Measurements from ENCODE around the gene SLC9A4.

DNA sequence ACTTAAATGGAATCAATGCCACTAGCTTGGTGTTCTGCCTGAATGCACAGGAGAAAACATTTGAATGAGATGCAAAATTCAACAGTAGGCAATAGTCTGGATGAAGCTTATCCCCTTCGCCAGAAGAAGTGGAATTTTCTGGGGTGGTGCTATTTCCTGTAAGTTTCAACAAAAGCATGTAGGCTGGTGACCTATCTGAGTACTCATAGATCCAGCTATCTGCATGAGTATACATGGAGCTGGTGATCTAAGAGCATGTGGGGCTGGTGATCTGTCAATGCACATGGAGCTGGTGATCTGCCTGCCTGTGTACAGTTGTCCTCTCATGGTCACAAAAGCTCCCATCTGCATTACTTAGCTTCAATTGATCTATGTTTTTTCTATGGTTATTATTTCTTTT lies 71.2 kb downstream of the SLC9A4 start:
- TF ChIP-seq, protein P1, sequence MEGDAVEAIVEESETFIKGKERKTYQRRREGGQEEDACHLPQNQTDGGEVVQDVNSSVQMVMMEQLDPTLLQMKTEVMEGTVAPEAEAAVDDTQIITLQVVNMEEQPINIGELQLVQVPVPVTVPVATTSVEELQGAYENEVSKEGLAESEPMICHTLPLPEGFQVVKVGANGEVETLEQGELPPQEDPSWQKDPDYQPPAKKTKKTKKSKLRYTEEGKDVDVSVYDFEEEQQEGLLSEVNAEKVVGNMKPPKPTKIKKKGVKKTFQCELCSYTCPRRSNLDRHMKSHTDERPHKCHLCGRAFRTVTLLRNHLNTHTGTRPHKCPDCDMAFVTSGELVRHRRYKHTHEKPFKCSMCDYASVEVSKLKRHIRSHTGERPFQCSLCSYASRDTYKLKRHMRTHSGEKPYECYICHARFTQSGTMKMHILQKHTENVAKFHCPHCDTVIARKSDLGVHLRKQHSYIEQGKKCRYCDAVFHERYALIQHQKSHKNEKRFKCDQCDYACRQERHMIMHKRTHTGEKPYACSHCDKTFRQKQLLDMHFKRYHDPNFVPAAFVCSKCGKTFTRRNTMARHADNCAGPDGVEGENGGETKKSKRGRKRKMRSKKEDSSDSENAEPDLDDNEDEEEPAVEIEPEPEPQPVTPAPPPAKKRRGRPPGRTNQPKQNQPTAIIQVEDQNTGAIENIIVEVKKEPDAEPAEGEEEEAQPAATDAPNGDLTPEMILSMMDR (IDR thresholded peaks at IDR 0.05 in 2 of 3, conservative IDR thresholded peaks at IDR 0.05 in 1 of 3; ENCODE audit: borderline replicate concordance in 1 of 3, insufficient read depth in 1 of 3, low read depth in 2 of 3, low read length in 2 of 3), result no peak
- TF ChIP-seq SRF (IDR thresholded peaks at IDR 0.05; ENCODE audit: low read depth) (no peak), RAD21 (IDR thresholded peaks at IDR 0.05; ENCODE audit: low read depth) (no peak), SP1 (IDR thresholded peaks at IDR 0.05; ENCODE audit: low read depth) (no peak), YY1 (IDR thresholded peaks at IDR 0.05; ENCODE audit: extremely low read depth, insufficient replicate concordance, low read depth, low read length) (no peak)
- TF ChIP-seq, protein P2, sequence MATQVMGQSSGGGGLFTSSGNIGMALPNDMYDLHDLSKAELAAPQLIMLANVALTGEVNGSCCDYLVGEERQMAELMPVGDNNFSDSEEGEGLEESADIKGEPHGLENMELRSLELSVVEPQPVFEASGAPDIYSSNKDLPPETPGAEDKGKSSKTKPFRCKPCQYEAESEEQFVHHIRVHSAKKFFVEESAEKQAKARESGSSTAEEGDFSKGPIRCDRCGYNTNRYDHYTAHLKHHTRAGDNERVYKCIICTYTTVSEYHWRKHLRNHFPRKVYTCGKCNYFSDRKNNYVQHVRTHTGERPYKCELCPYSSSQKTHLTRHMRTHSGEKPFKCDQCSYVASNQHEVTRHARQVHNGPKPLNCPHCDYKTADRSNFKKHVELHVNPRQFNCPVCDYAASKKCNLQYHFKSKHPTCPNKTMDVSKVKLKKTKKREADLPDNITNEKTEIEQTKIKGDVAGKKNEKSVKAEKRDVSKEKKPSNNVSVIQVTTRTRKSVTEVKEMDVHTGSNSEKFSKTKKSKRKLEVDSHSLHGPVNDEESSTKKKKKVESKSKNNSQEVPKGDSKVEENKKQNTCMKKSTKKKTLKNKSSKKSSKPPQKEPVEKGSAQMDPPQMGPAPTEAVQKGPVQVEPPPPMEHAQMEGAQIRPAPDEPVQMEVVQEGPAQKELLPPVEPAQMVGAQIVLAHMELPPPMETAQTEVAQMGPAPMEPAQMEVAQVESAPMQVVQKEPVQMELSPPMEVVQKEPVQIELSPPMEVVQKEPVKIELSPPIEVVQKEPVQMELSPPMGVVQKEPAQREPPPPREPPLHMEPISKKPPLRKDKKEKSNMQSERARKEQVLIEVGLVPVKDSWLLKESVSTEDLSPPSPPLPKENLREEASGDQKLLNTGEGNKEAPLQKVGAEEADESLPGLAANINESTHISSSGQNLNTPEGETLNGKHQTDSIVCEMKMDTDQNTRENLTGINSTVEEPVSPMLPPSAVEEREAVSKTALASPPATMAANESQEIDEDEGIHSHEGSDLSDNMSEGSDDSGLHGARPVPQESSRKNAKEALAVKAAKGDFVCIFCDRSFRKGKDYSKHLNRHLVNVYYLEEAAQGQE (IDR thresholded peaks at IDR 0.05; ENCODE audit: low read depth), result no peak
